ENCODE measurements around the gene SPTBN4.
A peak's percentile ranks its signal among the peaks of the same experiment; 100 is the strongest.

Gene SPTBN4

GRCh38 chr19:40567750-40568494 is 101.1 kb downstream of the SPTBN4 start:
- no peak overlapping the region for H3K4me2 ChIP-seq (ENCODE audit: low read length)
- no peaks in the 10 kb centered on the region for H3K79me2 ChIP-seq (ENCODE audit: insufficient read depth, low read length)
- H3K4me1 ChIP-seq (ENCODE audit: insufficient read depth, low read length, severe bottlenecking): peaks cover 12% of the 10 kb centered on the region
- no peak overlapping the region for H2AFZ ChIP-seq (ENCODE audit: low read length)
- no peaks in the 10 kb centered on the region for H3K27me3 ChIP-seq (ENCODE audit: insufficient read depth, low read length)
- no peak overlapping the region for H3K4me3 ChIP-seq (ENCODE audit: low read depth, low read length, poor library complexity, severe bottlenecking)
- H3K9ac ChIP-seq (ENCODE audit: low read length): no peak overlapping the region
- H3K36me3 ChIP-seq (ENCODE audit: insufficient read depth, low read length): no peaks in the 10 kb centered on the region
- TF ChIP-seq EZH2 (IDR thresholded peaks at IDR 0.05; ENCODE audit: borderline replicate concordance, low read length): no peak
- no peak for TF ChIP-seq CTCF (IDR thresholded peaks at IDR 0.05; ENCODE audit: low read length)
- no peaks in the 10 kb centered on the region for H3F3A ChIP-seq (ENCODE audit: insufficient read depth, low read length)
- H4K20me1 ChIP-seq (ENCODE audit: insufficient read depth, low read length): no peaks in the 10 kb centered on the region
- no peaks in the 10 kb centered on the region for H3K9me2 ChIP-seq (ENCODE audit: low read depth, low read length)
- no peaks in the 10 kb centered on the region for H3K9me3 ChIP-seq (ENCODE audit: low read length)
- H3K27ac ChIP-seq (ENCODE audit: low read depth, low read length, poor library complexity, severe bottlenecking): no peak overlapping the region

DNA sequence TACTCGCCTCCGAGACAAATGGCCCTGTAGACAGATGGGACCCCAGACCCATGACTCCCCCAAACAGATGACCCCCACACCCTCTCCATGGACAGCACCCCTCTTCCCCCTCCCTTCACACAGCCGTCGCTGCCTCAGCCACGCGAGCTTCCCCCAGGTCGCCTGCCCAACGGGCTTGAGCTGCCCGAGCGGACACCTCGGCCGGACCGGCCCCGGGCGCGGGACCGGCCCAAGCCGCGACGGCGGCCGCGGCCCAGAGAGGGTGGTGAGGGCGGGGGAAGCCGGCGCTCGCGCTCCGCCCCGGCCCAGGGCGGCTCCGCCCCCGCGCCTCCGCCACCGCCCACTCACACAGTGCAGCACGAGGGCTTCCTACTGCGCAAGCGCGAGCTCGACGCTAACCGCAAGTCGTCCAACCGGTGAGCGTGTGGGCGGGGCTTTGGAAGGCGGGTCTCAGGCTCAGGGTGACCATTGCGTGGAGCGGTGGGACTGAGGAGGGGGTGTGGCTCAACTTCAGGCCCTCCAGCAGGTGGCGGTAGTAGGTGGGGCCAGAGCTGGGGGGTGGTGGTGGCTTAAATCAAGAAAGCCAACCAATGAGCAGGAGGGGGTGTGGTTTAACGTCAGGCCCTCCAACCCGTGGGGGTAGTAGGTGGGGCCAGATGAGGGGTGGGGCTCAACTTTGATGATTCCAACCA is 103.7 kb downstream of the SPTBN4 start:
- Histone ChIP-seq H3K27me3 (ENCODE audit: insufficient read depth, low read length) (no peaks in the 10 kb centered on the region), H3K9me3 (ENCODE audit: low read length) (no peaks in the 10 kb centered on the region), H4K20me1 (ENCODE audit: insufficient read depth, low read length) (no peaks in the 10 kb centered on the region), H3K9ac (ENCODE audit: low read length) (peak overlapping the region; percentile 58), H3K36me3 (ENCODE audit: insufficient read depth, low read length) (no peaks in the 10 kb centered on the region), H3K4me3 (ENCODE audit: low read depth, low read length, poor library complexity, severe bottlenecking) (peak overlapping the region; percentile 55), H3K79me2 (ENCODE audit: insufficient read depth, low read length) (no peaks in the 10 kb centered on the region), H2AFZ (ENCODE audit: low read length) (no peak overlapping the region), H3K4me1 (ENCODE audit: insufficient read depth, low read length, severe bottlenecking) (peaks cover 12% of the 10 kb centered on the region), H3K4me2 (ENCODE audit: low read length) (peak overlapping the region; percentile 76), H3K9me2 (ENCODE audit: low read depth, low read length) (no peaks in the 10 kb centered on the region), H3K27ac (ENCODE audit: low read depth, low read length, poor library complexity, severe bottlenecking) (no peak overlapping the region), H3F3A (ENCODE audit: insufficient read depth, low read length) (no peaks in the 10 kb centered on the region)
- TF ChIP-seq CTCF (IDR thresholded peaks at IDR 0.05; ENCODE audit: low read length) (peak; percentile 37; the same call in 1 of the 2 replicates), EZH2 (IDR thresholded peaks at IDR 0.05; ENCODE audit: borderline replicate concordance, low read length) (no peak)

DNA sequence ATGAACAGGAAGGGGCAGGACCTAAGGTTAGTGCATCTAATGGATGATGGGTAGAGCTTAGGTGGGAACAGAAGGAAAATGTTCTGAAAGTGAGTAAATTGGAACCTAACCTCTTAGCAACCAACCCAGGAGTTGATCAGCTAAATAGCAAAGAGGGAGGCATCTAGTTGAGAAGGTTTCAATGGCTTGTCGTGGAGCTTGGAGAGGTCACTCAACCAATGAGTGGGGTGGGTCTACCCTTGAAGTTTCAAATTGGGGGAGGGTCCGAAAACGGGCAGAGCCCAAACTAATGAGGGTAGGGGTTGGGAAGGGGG is 104.2 kb downstream of the SPTBN4 start:
- no peak for TF ChIP-seq CTCF (IDR thresholded peaks at IDR 0.05; ENCODE audit: low read length)
- no peak for TF ChIP-seq EZH2 (IDR thresholded peaks at IDR 0.05; ENCODE audit: borderline replicate concordance, low read length)
- H2AFZ ChIP-seq (ENCODE audit: low read length): no peak overlapping the region
- H3K9me2 ChIP-seq (ENCODE audit: low read depth, low read length): no peaks in the 10 kb centered on the region
- no peaks in the 10 kb centered on the region for H3F3A ChIP-seq (ENCODE audit: insufficient read depth, low read length)
- peak overlapping the region; percentile 65 for H3K4me2 ChIP-seq (ENCODE audit: low read length)
- no peaks in the 10 kb centered on the region for H3K36me3 ChIP-seq (ENCODE audit: insufficient read depth, low read length)
- H4K20me1 ChIP-seq (ENCODE audit: insufficient read depth, low read length): no peaks in the 10 kb centered on the region
- no peaks in the 10 kb centered on the region for H3K27me3 ChIP-seq (ENCODE audit: insufficient read depth, low read length)
- H3K79me2 ChIP-seq (ENCODE audit: insufficient read depth, low read length): no peaks in the 10 kb centered on the region
- H3K4me3 ChIP-seq (ENCODE audit: low read depth, low read length, poor library complexity, severe bottlenecking): peak overlapping the region; percentile 42
- no peak overlapping the region for H3K9ac ChIP-seq (ENCODE audit: low read length)
- no peak overlapping the region for H3K27ac ChIP-seq (ENCODE audit: low read depth, low read length, poor library complexity, severe bottlenecking)
- no peaks in the 10 kb centered on the region for H3K9me3 ChIP-seq (ENCODE audit: low read length)
- H3K4me1 ChIP-seq (ENCODE audit: insufficient read depth, low read length, severe bottlenecking): peaks cover 16% of the 10 kb centered on the region

Data from OCI-LY1 (cell line).